GM12892 (cell line): ENCODE data around the gene SPAG4.

Source experiments
- DNase-seq: peaks from one replicate; pipeline ENCODE4 v3.0.0; 2011; ENCODE audit not compliant: insufficient read length
- FAIRE-seq: peaks from 2 replicates; lab custom pipeline; 2011; peaks lifted over from hg19 to GRCh38; lab: Jason Lieb, UNC
- POLR2A ChIP-seq: IDR thresholded peaks from 2 replicates; pipeline ENCODE4 v1.6.1; 2011; ENCODE audit warnings: low read depth, low read length, control low read depth
- POLR2AphosphoS5 ChIP-seq: IDR thresholded peaks from 2 replicates; pipeline ENCODE4 v1.6.1; 2011; ENCODE audit warnings: low read depth, low read length, control low read depth
- TAF1 ChIP-seq: IDR thresholded peaks from 2 replicates; pipeline ENCODE4 v1.6.1; 2011; ENCODE audit warnings: low read depth, mild to moderate bottlenecking, control low read depth, low read length, borderline replicate concordance

SPAG4 gene

GRCh38 chr20:35648836-35649235 is 33.2 kb downstream of the SPAG4 start:
- no peak for TF ChIP-seq POLR2AphosphoS5
- TF ChIP-seq POLR2A = no peak
- no peak for TF ChIP-seq TAF1
- DNase-seq (no peak), FAIRE-seq (no peak)

GRCh38 chr20:35650632-35651031 is 35.0 kb downstream of the SPAG4 start:
- no peak for DNase-seq
- no peak for FAIRE-seq
- TF ChIP-seq TAF1 = no peak
- no peak for TF ChIP-seq POLR2A
- no peak for TF ChIP-seq POLR2AphosphoS5

DNA sequence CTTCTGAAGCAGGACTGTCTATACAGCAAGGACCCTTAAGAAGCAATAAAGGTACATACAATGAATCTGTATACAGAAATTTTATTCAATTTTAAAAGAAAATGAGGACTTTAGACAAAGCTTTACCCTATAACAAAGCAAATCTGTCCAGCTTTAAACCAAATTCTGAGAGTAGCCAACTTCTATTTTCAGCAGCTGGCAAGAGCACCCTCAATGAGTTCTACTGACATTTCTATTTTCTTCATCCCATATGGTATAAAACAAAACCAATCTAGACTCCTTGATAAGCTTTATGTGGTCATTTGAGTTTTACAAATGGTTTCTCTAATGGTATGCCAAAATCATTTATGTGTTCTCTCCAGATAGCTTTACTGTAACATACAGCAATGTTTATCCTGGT is 36.3 kb downstream of the SPAG4 start:
- TF ChIP-seq TAF1 (no peak), POLR2A (no peak), POLR2AphosphoS5 (no peak)
- FAIRE-seq = no peak

GRCh38 chr20:35652641-35653429 is 37.2 kb downstream of the SPAG4 start:
- peak; percentile 36; the same call in 1 of the 2 replicates for TF ChIP-seq POLR2A
- TF ChIP-seq POLR2AphosphoS5 = no peak
- DNase-seq = no peak
- FAIRE-seq = no peak

More for the DNA sequence above, 36.3 kb downstream of the SPAG4 start:
- no peak for DNase-seq

GRCh38 chr20:35653430-35653734 is 37.8 kb downstream of the SPAG4 start:
- TF ChIP-seq TAF1 (no peak), POLR2AphosphoS5 (no peak), POLR2A (no peak)
- DNase-seq (no peak), FAIRE-seq (no peak)

DNA sequence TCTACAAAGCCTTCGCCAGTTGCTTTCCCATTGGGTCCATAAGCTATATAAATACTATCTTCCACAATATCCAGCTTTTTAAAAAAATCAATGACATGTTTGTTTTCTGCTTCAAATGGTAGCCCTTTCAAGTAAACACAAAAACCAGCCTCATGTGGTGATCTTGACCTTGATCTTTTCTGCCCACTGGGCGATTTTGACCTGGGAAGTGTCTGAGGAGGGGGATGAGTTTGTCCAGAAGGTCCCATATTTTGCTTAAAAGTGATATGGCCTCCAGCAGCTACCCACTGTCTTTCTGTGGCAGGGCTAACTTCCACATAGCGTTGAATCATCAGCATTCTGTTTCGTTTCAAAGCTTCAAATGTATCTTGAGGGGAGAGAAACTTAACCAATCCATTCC is 38.3 kb downstream of the SPAG4 start:
- FAIRE-seq (no peak), DNase-seq (no peak)
- TF ChIP-seq POLR2AphosphoS5 (no peak), TAF1 (no peak), POLR2A (no peak)

- DNase-seq = no peak
- TF ChIP-seq POLR2AphosphoS5 (no peak), TAF1 (no peak), POLR2A (no peak)
- no peak for FAIRE-seq
Observed at GRCh38 chr20:35654415-35654814, 38.8 kb downstream of the SPAG4 start.

DNA sequence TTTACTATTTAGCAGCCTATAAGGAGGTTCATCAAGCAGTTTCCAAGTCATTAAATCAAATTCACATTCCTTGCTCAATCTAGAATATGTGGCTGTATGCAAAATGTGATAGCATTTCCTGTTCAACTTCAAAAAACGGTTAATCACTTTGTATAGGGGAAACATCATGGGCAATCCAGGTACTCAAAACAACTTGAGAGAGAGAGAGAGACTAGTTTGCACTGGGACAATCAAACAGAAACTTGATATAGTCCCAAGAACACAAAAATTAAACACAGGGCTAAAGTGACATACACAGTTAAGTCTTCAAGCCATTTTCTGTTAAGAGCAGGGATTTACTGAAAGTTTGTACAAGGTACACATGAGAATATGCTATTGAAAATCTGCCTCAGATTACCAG is 41.6 kb downstream of the SPAG4 start:
- no peak for FAIRE-seq
- TF ChIP-seq POLR2AphosphoS5 = no peak
- no peak for TF ChIP-seq TAF1
- TF ChIP-seq POLR2A = no peak
- no peak for DNase-seq

- FAIRE-seq = no peak
- no peak for DNase-seq
- TF ChIP-seq POLR2AphosphoS5 = no peak
- TF ChIP-seq TAF1 = no peak
- no peak for TF ChIP-seq POLR2A
Observed at GRCh38 chr20:35660122-35660937, 44.7 kb downstream of the SPAG4 start.

DNA sequence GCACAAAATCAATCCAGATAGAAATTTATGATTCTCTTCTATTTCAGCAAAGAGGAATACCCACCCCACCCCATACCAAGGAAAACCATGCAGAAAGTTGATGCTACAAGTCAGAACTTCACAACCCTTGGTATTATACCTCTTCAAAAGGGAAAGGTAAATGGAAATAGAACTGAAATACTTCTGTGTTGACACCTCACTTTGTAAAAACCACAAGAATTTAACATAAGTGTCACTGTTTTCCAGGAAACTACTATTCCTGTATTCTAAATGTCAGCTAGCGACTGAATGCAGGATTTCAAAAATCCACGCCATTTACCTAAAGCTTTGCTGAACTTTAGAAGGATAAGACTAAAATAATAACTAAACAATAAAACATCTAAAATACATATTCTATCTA is 45.4 kb downstream of the SPAG4 start:
- no peak for DNase-seq
- FAIRE-seq = no peak
- TF ChIP-seq TAF1 (no peak), POLR2AphosphoS5 (no peak), POLR2A (no peak)

GRCh38 chr20:35661908-35662307 is 46.3 kb downstream of the SPAG4 start:
- no peak for FAIRE-seq
- DNase-seq = no peak
- TF ChIP-seq TAF1 (no peak), POLR2AphosphoS5 (no peak), POLR2A (no peak)
